Endothelial cell of umbilical vein (primary cell): ENCODE measurements around the gene AGPAT2.

Experiments
- CTCF ChIP-seq, 2 donors: IDR thresholded peaks; 1 replicate in 1 of 2; 2 replicates in 1 of 2; pipeline ENCODE4 v1.5.1; 2011; ENCODE audit warnings: low read length in 2 of 2, mild to moderate bottlenecking in 2 of 2, moderate library complexity in 2 of 2, control low read depth in 1 of 2, inconsistent platforms in 1 of 2, low read depth in 1 of 2; ENCODE audit not compliant: insufficient read depth in 1 of 2; ENCODE audit errors: extremely low read depth in 1 of 2
- EZH2 ChIP-seq: IDR thresholded peaks from 2 replicates; pipeline ENCODE4 v1.6.1; 2012; ENCODE audit warnings: borderline replicate concordance, low read depth, mild to moderate bottlenecking, moderate library complexity, low read length, inconsistent platforms; ENCODE audit not compliant: severe bottlenecking
- FOS ChIP-seq: IDR thresholded peaks from 2 replicates; pipeline ENCODE4 v1.6.1; 2011; ENCODE audit warnings: mild to moderate bottlenecking, low read length, moderate library complexity, borderline replicate concordance; ENCODE audit not compliant: insufficient read depth
- POLR2A ChIP-seq: IDR thresholded peaks from 2 replicates; pipeline ENCODE4 v1.6.1; 2012; ENCODE audit warnings: low read depth, mild to moderate bottlenecking, control low read depth, low read length

GRCh38 chr9:136653323-136654079 is 33.8 kb downstream of the AGPAT2 start:
- no peak for TF ChIP-seq EZH2
- TF ChIP-seq FOS = peak; percentile 10
- TF ChIP-seq CTCF (IDR thresholded peaks at IDR 0.05; ENCODE audit: extremely low read depth in 1 of 2, insufficient read depth in 1 of 2, low read depth in 1 of 2, low read length in 2 of 2) = no peak
- no peak for TF ChIP-seq POLR2A
